Endometrial microvascular endothelial cells (primary cell): ENCODE data around the gene SCML2. TPM values are rescaled to one million over a fixed set of nuclear protein-coding genes. Genes with fewer than 3 reads are reported as not detected.
"Not testable (repeated sequence)": the region's sequence is repeated elsewhere in the genome, so short reads cannot be mapped to it uniquely, and the experiment has no call there.

ENCODE experiments used
- in situ Hi-C: cut with HindIII; loops from 2 replicates; pipeline ENCODE4 v1.10.0; 2017; ENCODE audit warnings: low sequenced_read_pairs, low pct_unique_long_range_greater_than_20kb; ENCODE audit errors: inconsistent ontology term
- total RNA-seq: library from RNA; depleted of rRNA; stranded (reverse); fragments of >200 nt; gene quantifications from one replicate; pipeline ENCODE4 v1.2.3, GENCODE V29; 2015; ENCODE audit errors: inconsistent ontology term

The SCML2 gene
- total RNA-seq, result 1.0 TPM

DNA sequence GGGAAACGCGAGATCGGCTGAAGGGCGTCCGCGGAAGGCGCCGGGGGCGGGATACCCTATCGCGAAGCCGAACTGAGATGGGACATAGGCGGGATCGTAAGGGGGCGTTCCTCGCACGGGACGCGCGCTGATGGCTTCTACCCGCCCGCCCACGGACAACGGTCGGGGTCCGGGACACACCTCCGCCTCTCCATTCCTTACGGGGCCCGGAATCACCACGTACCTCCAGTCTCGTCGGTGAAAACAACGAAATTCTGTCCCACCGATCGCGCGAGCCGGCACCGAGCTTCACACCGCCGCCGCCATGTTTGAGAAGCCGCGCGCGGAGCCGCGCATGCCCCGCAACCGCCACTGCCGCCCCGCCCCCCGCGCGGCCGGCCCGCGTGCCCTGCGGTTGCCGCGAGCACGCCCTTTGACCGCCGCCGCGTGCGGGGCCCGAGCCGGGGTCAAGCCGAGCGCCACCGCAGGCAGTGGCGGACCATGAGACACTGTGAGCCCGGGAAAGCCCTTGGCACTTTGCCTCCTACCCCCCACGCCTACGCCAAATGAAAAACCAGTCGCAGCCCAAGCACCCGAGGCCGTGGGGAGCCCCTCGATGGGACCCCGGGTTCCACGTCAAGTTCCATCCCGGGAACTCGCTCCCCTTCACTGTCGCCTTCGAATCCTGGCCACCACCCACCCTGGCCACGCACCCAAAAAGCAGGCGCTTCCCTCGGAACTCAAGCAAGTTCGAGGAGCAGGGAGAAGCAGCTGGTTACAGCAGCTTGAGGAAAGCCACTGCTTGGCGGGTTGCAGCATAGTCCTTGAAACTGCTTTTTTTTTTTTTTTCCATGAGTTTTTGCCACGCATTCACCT is at the start of gene SCML2:
SCML2 (minus strand) TSS at position 320 of the 855 bp plus-strand sequence. CDS start 20,617 bp downstream, outside the sequence.
- in situ Hi-C loops, result no loop called here

DNA sequence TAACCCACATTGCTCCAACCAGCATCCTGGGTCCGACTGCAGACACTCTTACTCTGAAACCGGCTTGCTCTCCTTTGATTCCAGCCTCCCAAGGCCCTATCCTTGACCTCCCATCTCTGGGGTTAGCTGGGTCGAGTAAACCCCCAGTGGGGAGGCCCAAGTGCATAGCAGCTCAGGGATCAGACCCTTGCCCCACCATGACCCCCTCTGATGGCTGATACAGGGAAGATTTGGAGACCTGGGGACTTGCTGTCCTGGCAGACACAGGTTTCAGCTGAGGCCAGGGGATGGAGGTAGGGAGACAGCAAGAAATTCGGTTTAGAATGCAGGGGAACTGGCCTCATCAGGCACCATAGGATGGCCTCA is 47.3 kb upstream of the SCML2 start:
- in situ Hi-C loops, result no loop called here

DNA sequence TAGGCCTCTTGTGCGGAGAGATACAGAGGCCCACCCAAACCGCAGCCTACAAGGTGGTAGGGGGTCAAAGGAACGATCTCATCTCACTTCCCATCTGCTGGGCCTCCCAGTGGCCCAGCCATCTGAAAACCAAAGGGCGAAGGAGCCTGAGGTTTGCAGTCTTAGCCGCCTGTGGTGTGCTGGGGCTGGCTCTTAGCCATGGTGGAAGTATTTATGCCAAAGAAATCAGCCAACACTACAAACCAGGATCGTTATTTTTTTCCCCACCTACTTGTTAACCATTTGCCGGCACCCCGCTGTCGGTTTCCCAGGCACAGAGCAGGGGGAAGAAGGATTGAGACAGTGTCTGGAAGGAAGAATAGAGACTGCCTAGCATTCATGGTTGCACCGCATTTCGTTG is 40.0 kb upstream of the SCML2 start:
- in situ Hi-C loops, result no loop called here

DNA sequence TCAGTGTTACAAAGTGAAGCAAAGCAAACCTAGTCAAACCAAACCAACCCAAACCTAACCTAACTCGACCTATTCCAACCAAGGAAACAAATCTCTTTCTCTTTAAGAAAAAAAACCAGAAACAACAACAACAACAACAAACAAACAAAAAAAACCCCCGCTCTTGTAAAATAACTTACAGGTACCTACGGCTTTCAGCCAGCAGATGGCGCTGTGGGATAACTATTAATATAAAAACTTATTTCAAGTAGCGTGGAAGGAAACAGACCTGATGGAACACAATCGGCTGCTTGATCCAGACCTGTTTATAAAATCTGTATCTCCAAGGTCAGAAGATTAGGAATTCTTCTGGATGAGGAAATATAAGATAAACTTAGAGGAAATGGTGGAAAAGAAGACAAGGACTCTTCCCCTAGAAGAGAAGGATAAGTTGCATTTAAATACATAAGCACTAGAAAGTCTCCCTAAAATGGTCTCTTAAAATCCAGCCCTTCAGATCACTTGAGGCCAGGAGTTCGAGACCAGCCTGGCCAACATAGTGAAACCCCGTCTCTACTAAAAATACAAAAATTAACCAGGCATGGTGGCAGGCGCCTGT is 36.6 kb upstream of the SCML2 start:
- in situ Hi-C loops, result no loop called here

DNA sequence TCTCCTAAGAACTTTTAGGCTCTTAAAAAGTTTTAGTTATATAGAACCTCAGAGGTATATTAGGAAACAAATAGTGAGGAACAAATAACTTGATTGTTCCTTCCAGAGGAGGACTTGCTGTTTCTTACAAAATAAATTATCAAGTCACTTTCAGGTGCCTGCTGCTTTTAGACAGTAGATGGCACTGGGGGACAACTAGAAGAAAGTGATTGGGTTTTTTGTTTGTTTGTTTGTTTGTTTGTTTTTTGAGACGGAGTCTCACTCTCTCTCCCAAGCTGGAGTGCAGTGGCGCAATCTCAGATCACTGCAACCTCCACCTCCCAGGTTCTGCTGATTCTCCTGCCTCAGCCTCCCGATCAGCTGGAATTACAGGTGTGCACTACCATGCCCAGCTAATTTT is 35.5 kb upstream of the SCML2 start:
- in situ Hi-C loops, result no loop called here

DNA sequence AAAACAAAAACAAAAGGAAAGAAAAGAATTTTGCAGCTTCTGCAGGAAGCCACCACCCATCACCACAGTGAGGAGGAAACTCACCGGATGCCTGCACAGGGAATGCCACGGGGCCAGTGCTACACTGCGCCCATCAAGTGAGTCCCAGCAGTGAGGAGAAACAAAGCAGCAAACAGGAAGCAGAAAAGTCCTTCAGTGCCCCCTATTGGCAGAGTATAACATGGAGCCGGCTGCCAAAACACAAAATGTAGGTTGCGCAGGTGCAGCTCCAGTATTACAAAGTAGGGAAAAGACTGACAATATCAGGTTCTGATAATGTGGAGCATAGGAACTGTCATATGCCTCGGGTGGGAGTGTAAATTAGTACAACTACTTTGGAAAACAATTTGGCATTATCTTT is 23.3 kb upstream of the SCML2 start:
- in situ Hi-C loops, result no loop called here

DNA sequence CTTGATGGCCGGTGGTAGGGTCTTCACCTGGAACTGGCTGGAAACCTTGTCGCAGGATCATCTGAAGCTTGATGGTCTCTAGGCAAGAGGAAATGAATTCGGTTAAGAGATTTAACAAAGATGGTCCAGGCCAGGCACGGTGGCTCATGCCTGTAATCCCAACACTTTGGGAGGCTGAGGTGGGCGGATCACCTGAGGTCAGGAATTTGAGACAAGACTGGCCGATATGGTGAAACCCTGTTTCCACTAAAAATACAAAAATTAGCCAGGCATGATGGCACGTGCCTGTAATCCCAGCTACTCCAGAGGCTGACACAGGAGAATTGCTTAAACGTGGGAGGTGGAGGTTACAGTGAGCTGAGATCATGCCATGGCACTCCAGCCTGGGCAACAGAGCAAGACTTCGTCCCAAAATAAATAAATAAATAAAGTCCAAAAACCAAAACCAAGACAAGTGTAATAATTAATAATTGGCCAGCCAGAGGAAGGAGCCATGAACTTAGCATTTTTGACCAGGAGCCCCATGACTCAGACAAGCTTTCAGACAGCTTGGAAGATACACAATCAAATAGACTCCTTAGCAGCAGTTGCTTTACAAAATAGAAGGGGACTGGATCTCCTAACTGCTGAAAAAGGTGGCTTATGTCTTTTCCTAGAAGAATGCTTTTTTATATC is 20.8 kb upstream of the SCML2 start:
- in situ Hi-C loops, result not testable (repeated sequence)

DNA sequence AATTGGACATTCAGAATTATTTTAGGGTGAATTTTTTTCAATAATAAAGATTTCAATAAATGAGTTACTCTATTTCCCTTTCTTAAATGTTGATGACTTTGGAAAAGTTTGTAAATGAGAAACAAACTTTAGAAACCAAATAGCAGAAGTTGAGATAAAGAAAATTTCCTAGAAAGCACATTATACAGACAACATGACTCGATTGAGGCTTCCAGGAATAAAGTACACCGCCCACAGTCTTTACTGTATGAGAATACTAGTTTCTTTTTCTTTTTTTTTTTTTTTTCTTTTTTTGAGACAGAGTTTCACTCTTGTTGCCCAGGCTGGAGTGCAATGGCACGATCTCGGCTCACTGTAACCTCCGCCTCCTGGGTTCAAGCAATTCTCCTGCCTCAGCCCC is 14.6 kb upstream of the SCML2 start:
- in situ Hi-C loops, result not testable (repeated sequence)

DNA sequence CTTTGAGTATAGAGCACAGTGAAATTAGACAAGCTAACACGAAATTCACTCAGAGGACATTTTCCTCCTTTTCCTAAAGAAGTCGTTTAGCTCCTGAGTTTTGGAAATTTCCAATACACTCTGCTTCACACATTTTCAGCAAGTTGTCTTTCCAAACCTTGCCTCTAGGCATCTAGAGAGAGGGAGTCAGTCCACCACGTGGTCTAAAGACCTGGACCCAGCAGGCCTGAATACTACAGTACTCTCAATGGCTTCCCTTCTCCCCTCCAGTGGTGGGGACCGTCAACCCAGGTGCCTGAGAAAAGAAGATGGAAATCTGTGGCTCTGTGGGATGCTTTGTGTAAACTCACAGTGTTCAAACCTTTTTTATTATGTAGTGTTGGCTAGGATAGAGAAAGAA is 13.9 kb upstream of the SCML2 start:
- in situ Hi-C loops, result no loop called here

DNA sequence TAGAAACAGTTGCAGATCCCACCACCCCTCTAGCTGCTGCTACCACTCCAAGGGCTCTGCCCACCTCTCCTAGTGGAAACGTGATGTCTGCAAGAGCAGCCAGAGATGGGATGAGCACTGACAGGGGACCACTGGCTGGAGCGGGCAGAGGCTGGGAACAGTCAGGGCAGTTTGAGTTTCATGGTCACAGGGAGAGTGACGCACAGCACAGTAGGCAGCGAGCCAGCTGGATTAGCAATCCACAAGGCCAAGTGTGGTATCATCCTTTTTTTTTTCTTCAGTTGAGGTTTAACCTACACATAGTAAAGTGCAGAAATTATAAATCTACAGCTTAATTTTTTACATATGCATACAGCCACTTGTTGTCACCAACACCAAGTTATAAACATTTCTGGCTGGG is 6.4 kb upstream of the SCML2 start:
- in situ Hi-C loops, result no loop called here

DNA sequence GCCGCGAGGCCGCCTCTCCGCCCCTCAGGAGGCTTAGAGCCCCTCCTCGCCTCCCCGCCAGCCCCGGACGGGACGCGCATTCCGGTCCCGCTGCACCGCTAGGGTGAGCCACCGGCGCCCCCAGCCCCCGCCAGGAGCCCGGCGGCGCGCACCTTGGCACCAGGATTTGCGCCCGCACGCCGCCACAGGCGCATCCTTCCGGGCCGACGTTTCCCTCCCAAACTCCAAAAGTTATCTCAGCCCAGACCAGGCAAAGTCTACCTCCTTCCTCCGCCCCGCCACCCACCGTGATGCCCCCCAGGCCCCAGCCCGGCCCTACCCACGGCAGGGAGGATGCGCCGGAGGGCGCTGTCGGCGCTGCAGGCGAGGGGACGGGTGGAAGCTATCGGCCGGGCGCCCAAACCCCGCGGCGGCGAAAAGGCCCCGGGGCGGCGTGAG is 538 bp downstream of the SCML2 start:
- in situ Hi-C loops, result no loop called here

DNA sequence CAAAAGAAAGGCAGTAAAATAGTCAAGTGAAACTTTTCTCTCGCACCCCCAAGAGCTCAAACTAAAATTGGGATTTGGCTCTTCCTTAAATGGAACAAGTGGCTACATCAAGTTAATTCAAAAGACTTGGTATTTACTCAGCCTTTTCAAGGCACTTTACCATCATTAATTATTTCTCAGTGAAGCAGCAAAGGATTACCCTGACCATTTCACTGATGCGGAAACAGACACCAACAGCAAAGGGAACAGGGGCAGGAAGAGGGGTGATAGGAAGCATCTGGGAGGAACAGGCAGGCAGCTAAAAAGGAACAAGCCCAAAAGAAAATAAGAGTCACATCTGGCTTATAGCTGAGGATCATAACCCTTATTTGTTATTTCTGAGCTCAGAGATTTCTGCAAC is 2.7 kb downstream of the SCML2 start:
- in situ Hi-C loops, result no loop called here

DNA sequence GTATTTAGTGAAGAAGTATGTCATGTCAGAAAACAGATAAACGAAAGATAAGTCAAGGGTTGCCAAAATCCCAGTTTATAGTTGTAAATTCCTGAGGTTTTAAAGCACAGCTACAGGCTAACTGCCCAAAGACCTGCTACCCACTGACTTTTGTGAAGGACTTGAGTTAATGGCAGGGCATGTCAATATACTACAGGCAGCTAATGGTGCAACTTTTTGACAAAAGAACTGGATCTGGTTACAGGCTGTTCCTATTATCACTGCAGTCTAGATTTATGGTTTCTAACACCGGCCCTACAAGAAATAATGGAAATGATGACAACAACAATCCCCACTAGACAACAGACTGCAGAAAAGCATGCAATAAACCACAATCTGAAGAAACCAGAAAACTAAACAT is 6.4 kb downstream of the SCML2 start:
- in situ Hi-C loops, result no loop called here

DNA sequence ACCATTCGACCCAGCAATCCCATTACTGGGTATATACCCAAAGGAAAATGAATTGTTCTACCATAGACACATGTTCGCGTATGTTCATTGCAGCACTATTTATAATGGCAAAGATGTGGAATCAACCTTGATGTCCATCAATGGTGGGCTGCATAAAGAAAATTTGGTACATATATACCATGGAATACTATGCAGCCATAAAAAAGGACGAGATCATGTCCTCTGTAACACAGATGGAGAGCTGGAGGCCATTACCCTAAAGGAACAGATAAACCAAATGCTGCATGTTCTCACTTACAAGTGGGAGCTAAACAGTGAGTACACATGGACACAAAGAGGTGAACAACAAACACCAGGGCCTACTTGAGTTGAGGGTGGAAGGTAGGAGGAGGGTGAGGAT is 45.1 kb downstream of the SCML2 start:
- in situ Hi-C loops, result no loop called here

DNA sequence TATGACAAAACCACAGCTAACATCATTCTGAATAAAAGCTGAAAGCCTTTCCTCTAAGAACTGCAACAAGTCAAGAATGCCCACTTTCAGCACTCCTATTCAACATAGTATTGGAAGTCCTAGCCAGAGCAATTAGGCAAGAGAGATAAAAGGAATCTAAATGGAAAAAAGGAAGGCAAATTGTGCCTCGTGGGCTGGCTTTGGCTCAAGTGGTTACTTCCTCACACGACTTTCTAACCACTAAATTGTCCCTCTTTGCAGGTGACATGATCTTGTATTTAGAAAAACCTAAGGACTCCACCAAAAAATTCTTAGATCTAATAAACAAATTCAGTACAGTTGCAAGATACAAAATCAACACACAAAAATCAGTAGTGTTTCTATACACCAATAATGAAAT is 57.2 kb downstream of the SCML2 start:
- in situ Hi-C loops, result no loop called here

DNA sequence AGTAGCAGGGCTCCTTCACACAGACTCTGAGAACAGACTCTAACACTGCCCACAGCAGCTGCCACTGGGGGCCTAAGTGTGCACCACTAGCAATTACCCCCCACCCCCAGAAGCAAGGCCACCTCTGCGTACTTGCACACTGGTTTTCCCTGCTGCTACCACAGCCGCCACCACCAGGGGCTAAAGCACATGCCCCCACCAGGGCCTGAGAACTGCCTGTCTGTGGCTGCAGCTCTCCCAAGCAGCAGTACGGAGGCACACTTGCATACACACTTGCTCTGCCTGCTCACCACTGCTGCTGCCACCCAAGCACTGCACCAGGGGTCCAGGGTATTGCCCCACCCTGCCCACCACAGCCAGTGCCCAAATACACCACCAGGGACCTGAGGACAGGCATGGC is 59.6 kb downstream of the SCML2 start:
- in situ Hi-C loops, result no loop called here

DNA sequence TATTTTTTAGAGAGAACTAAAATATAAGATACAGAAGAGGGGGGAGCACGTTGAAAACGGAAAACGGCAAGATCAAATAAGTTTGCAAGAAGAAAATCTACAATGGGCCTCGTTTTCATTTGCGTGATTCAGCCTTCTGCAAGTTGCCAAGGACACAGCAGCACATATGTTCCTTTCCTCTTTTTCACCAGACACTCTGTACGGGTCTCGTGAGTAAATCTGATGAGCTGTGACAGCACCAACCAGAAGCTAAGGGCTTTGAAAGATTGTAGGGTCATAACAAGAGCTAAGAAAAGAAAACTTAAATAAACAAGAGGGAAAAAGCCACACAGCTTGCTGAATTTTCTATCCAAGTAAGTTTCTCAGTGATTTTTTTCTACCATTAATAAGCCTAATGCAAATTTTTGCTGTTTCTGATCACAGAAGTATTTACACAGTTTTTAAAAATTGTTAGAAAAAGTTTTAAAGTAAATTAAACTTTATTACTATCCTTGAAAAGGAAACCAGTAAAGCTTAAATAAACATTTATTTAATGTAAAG is 63.4 kb downstream of the SCML2 start:
- in situ Hi-C loops, result no loop called here

DNA sequence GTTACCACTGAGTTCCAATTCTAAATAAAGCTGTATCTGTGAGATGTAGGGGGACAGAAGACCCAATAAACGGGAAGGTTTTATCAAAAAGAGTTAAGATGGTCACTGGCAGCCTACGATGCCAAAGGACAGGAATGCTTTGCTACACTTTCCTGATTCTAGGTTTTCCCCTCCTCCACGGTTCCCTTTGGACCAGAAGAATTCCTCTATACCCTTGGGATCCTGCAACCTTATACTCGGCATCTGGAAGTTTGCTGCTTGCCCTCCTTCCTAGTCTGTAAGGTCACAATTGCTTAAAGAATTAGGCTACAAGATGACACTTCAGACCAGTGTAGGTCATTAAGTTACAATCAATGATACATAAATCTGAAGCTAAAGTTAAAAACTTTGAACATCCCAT is 64.3 kb downstream of the SCML2 start:
- in situ Hi-C loops, result no loop called here

DNA sequence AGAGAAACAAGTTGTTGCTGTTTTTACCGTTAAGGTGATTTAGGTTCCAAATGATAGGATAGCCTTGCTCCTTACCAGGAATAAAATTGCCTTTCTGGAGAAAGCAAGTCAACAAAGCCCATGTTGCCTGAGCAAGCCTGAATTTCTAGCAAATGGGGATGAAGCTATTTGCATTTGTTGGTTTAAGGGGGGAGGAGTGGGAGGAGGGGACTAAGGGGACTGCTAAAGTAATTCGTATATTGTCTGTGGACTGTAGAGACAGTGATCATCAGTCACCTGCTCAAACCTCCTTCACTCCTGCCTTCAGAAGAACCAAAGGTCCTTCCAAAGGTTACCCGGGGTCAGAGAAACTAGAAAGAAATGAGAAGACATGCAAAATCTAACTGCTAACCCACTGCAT is 65.8 kb downstream of the SCML2 start:
- in situ Hi-C loops, result no loop called here

DNA sequence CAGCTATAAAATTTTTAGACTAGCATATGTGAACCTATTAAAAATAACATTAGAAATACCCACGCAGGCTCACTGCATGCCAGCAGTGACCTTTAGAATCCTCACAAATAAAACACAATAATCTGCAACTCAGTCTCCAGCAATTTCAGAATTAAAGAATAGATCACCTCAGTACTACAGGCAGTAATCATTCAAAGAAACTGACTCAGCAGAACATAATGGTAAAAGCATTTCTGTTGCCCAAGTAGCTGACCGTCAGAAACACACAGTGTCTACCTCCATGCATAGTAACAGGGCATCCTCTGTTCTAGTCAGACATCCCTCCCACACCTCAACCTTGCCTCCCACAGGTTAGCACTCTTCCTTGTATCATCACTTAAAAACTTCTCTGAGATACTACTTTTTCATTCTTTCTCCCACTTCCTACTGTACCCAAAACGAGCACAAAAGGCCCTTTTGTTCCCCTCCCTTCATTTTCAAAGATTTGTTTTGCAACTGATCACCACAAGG is 68.1 kb downstream of the SCML2 start:
- in situ Hi-C loops, result no loop called here
